Activated CD4-positive, CD25-positive, alpha-beta regulatory T cell treated with anti-CD3 and anti-CD28 coated beads, Interleukin-2, amount 50 U/mL, for 72 hours (primary cell): ENCODE data around the gene GIMD1.
A peak's percentile ranks its signal among the peaks of the same experiment; 100 is the strongest.
"Not testable (repeated sequence)": the region's sequence is repeated elsewhere in the genome, so short reads cannot be mapped to it uniquely, and the experiment has no call there.

Experiments
- DNase-seq: peaks from one replicate; pipeline ENCODE4 v3.0.0; 2021

GIMD1 gene

GRCh38 chr4:106347167-106347566 lies 21.4 kb downstream of the GIMD1 start:
- DNase-seq, result no peak

- DNase-seq, result no peak
Measured at GRCh38 chr4:106344647-106344970, 24.0 kb downstream of the GIMD1 start.

GRCh38 chr4:106343865-106344646 lies 24.5 kb downstream of the GIMD1 start:
- no peak for DNase-seq

- no peak for DNase-seq
Measured at GRCh38 chr4:106340774-106341173, 27.8 kb downstream of the GIMD1 start.

- DNase-seq, result no peak
Measured at GRCh38 chr4:106339431-106339830, 29.1 kb downstream of the GIMD1 start.

- no peak for DNase-seq
Measured at GRCh38 chr4:106338671-106339070, 29.9 kb downstream of the GIMD1 start.

GRCh38 chr4:106337916-106338315 lies 30.7 kb downstream of the GIMD1 start:
- no peak for DNase-seq

- DNase-seq, result no peak
Measured at GRCh38 chr4:106336618-106337017, 32.0 kb downstream of the GIMD1 start.

- no peak for DNase-seq
Measured at GRCh38 chr4:106334741-106335470, 33.7 kb downstream of the GIMD1 start.

- no peak for DNase-seq
Measured at GRCh38 chr4:106333186-106333585, 35.4 kb downstream of the GIMD1 start.

GRCh38 chr4:106329041-106329618 lies 39.4 kb downstream of the GIMD1 start:
- DNase-seq, result no peak

GRCh38 chr4:106325800-106326199 lies 42.8 kb downstream of the GIMD1 start:
- no peak for DNase-seq

GRCh38 chr4:106323119-106323518 lies 45.5 kb downstream of the GIMD1 start:
- no peak for DNase-seq

- not testable (repeated sequence) for DNase-seq
Measured at GRCh38 chr4:106321814-106322213, 46.8 kb downstream of the GIMD1 start.

GRCh38 chr4:106321168-106321567 lies 47.4 kb downstream of the GIMD1 start:
- not testable (repeated sequence) for DNase-seq

- no peak for DNase-seq
Measured at GRCh38 chr4:106320235-106320634, 48.3 kb downstream of the GIMD1 start.

GRCh38 chr4:106318511-106318910 lies 50.1 kb downstream of the GIMD1 start:
- DNase-seq, result no peak

- no peak for DNase-seq
Measured at GRCh38 chr4:106317815-106318214, 50.8 kb downstream of the GIMD1 start.

GRCh38 chr4:106316773-106317409 lies 51.7 kb downstream of the GIMD1 start:
- DNase-seq, result no peak

GRCh38 chr4:106315968-106316772 lies 52.4 kb downstream of the GIMD1 start, which contains the start of the genes AIMP1 and TBCK:
TSS of gene AIMP1 (plus strand) at chr4:106316550. CDS start at chr4:106325010, 8,460 bp downstream.
TSS of gene TBCK (minus strand) at chr4:106316209. CDS start at chr4:106308960, 7,249 bp downstream.
- DNase-seq, result peak; percentile 81

GRCh38 chr4:106315476-106315967 lies 53.1 kb downstream of the GIMD1 start:
- no peak for DNase-seq

- no peak for DNase-seq
Measured at GRCh38 chr4:106314960-106315359, 53.6 kb downstream of the GIMD1 start.
